ENCODE measurements around the gene HAPLN1. TPM values are rescaled to one million over a fixed set of nuclear protein-coding genes. Genes with fewer than 3 reads are reported as not detected.
"Not testable (repeated sequence)": the region's sequence is repeated elsewhere in the genome, so short reads cannot be mapped to it uniquely, and the experiment has no call there.

Gene HAPLN1
- total RNA-seq, 5 donors from 2014 or later (not counting 1 experiment from before 2014, with no cell fraction given): not detected

- DNase-seq; POLR2A ChIA-PET; H3K36me3 Mint-ChIP-seq; H3K4me1 Mint-ChIP-seq; H3K27ac ChIP-seq (ENCODE audit: low read length); H3K27me3 Mint-ChIP-seq; H3K4me3 ChIP-seq (ENCODE audit: control insufficient read depth in 1 of 2, extremely low read depth in 1 of 2, low read length in 1 of 2); H3K4me3 Mint-ChIP-seq; ATAC-seq (replicated peaks in 1 of 4); H3K9me3 Mint-ChIP-seq; H3K27me3 ChIP-seq (replicated peaks in 1 of 2; ENCODE audit: control insufficient read depth in 2 of 2, extremely low read depth in 1 of 2, insufficient read depth in 2 of 2, low read length in 1 of 2); H3K9me3 ChIP-seq; H3K27ac Mint-ChIP-seq; H3K4me1 ChIP-seq (ENCODE audit: control insufficient read depth in 1 of 2, extremely low read depth in 1 of 2, insufficient read depth in 2 of 2, low read length in 2 of 2); H3K36me3 ChIP-seq (ENCODE audit: control insufficient read depth in 2 of 2, extremely low read depth in 1 of 2, insufficient read depth in 1 of 2, low read length in 1 of 2); CTCF ChIA-PET: not testable (repeated sequence)
Observed at GRCh38 chr5:83735058-83735457, 14.4 kb upstream of the HAPLN1 start.

DNA sequence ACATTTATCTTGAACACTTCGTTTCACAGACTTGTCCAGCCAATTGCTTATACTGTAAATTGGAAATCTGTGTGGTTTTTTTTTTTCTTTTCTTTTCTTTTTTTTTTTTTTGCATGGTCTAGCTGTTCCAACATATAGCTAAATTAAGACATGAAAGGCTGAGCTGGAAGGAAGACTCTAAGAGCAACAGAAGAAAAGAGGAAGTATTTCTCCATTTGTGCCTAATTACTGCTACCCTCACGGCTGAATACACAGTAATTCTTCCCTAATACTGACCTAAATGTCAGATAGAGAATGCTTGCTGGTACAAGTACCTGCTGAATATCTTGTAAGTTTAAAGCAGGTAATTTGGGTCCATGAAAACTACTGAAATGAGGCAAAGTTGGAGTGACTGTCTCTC, 11.0 kb upstream of the HAPLN1 start:
- Histone ChIP-seq H3K4me3 (ENCODE audit: control insufficient read depth in 1 of 2, extremely low read depth in 1 of 2, low read length in 1 of 2) (no peak overlapping the region), H3K36me3 (ENCODE audit: control insufficient read depth in 2 of 2, extremely low read depth in 1 of 2, insufficient read depth in 1 of 2, low read length in 1 of 2) (no peaks in the 10 kb centered on the region), H3K27me3 (replicated peaks in 1 of 2; ENCODE audit: control insufficient read depth in 2 of 2, extremely low read depth in 1 of 2, insufficient read depth in 2 of 2, low read length in 1 of 2) (peaks cover 0 to 4% of the 10 kb centered on the region in 2 experiments), H3K4me1 (ENCODE audit: control insufficient read depth in 1 of 2, extremely low read depth in 1 of 2, insufficient read depth in 2 of 2, low read length in 2 of 2) (no peaks in the 10 kb centered on the region), H3K9me3 (no peaks in the 10 kb centered on the region), H3K27ac (ENCODE audit: low read length) (no peak overlapping the region)
- no peak overlapping the region for H3K4me3 Mint-ChIP-seq
- no peak overlapping the region for H3K27ac Mint-ChIP-seq
- no peaks in the 10 kb centered on the region for H3K4me1 Mint-ChIP-seq
- no CpG with 5 or more reads among the region's 2 CpGs for WGBS (ENCODE audit: insufficient coverage)
- H3K27me3 Mint-ChIP-seq: peaks cover 8 to 17% of the 10 kb centered on the region in 2 donors
- DNase-seq: no peak
- ChIA-PET CTCF (no interaction called here), POLR2A (no interaction called here)
- ATAC-seq (replicated peaks in 1 of 4): no peak
- H3K36me3 Mint-ChIP-seq: no peaks in the 10 kb centered on the region
- H3K9me3 Mint-ChIP-seq: peaks cover 0 to 9% (median 0%) of the 10 kb centered on the region in 3 donors

- ATAC-seq (replicated peaks in 1 of 4): no peak
- DNase-seq: no peak
- no peak overlapping the region for H3K27ac ChIP-seq (ENCODE audit: low read length)
- H3K36me3 Mint-ChIP-seq: no peaks in the 10 kb centered on the region
- peaks cover 0 to 4% (median 0%) of the 10 kb centered on the region in 3 donors for H3K9me3 Mint-ChIP-seq
- CTCF ChIA-PET: no interaction called here
- no peaks in the 10 kb centered on the region for H3K36me3 ChIP-seq (ENCODE audit: control insufficient read depth in 2 of 2, extremely low read depth in 1 of 2, insufficient read depth in 1 of 2, low read length in 1 of 2)
- no peak overlapping the region for H3K27ac Mint-ChIP-seq
- no peaks in the 10 kb centered on the region for H3K4me1 Mint-ChIP-seq
- POLR2A ChIA-PET: no interaction called here
- H3K4me1 ChIP-seq (ENCODE audit: control insufficient read depth in 1 of 2, extremely low read depth in 1 of 2, insufficient read depth in 2 of 2, low read length in 2 of 2): no peaks in the 10 kb centered on the region
- H3K4me3 ChIP-seq (ENCODE audit: control insufficient read depth in 1 of 2, extremely low read depth in 1 of 2, low read length in 1 of 2): no peak overlapping the region
- peaks cover 11 to 20% of the 10 kb centered on the region in 2 donors for H3K27me3 Mint-ChIP-seq
- H3K27me3 ChIP-seq (replicated peaks in 1 of 2; ENCODE audit: control insufficient read depth in 2 of 2, extremely low read depth in 1 of 2, insufficient read depth in 2 of 2, low read length in 1 of 2): peaks cover 0 to 4% of the 10 kb centered on the region in 2 experiments
- no peaks in the 10 kb centered on the region for H3K9me3 ChIP-seq
- H3K4me3 Mint-ChIP-seq: no peak overlapping the region
Observed at GRCh38 chr5:83729362-83729761, 8.7 kb upstream of the HAPLN1 start.

DNA sequence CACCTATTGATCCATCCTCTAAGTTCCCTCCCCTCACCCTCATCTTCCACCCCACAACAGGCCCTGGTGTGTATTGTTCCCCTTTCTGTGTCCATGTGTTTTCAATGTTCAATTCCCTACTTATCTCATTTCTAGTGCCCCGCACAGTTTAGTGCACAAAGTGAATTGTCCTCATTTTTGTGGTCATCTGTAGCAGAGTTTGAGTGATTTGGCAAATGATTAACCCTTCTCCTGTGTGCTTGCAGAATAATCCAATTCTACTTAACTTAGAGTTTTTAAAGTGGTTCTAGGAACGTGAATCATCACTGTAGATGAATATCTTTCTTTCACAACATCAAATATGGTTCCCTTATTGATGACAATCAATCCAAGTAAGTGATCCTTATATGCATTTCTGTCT, 6.3 kb upstream of the HAPLN1 start:
- no CpG with 5 or more reads among the region's 2 CpGs for WGBS (ENCODE audit: insufficient coverage)
- H3K27ac Mint-ChIP-seq: no peak overlapping the region
- POLR2A ChIA-PET: no interaction called here
- no peaks in the 10 kb centered on the region for H3K4me1 ChIP-seq (ENCODE audit: control insufficient read depth in 1 of 2, extremely low read depth in 1 of 2, insufficient read depth in 2 of 2, low read length in 2 of 2)
- no peak for ATAC-seq (replicated peaks in 1 of 4)
- no peak overlapping the region for H3K4me3 Mint-ChIP-seq
- no peak overlapping the region for H3K27ac ChIP-seq (ENCODE audit: low read length)
- H3K36me3 Mint-ChIP-seq: no peaks in the 10 kb centered on the region
- H3K27me3 ChIP-seq (replicated peaks in 1 of 2; ENCODE audit: control insufficient read depth in 2 of 2, extremely low read depth in 1 of 2, insufficient read depth in 2 of 2, low read length in 1 of 2): peaks cover 0 to 9% of the 10 kb centered on the region in 2 experiments
- DNase-seq: no peak
- no peak overlapping the region for H3K4me3 ChIP-seq (ENCODE audit: control insufficient read depth in 1 of 2, extremely low read depth in 1 of 2, low read length in 1 of 2)
- no peaks in the 10 kb centered on the region for H3K9me3 ChIP-seq
- H3K4me1 Mint-ChIP-seq: peaks cover 0 to 10% (median 1%) of the 10 kb centered on the region in 3 donors
- CTCF ChIA-PET: no interaction called here
- H3K36me3 ChIP-seq (ENCODE audit: control insufficient read depth in 2 of 2, extremely low read depth in 1 of 2, insufficient read depth in 1 of 2, low read length in 1 of 2): no peaks in the 10 kb centered on the region
- no peaks in the 10 kb centered on the region for H3K9me3 Mint-ChIP-seq
- peaks cover 26% of the 10 kb centered on the region in 2 donors for H3K27me3 Mint-ChIP-seq

GRCh38 chr5:83724935-83725334, 4.3 kb upstream of the HAPLN1 start:
- H3K4me1 ChIP-seq (ENCODE audit: control insufficient read depth in 1 of 2, extremely low read depth in 1 of 2, insufficient read depth in 2 of 2, low read length in 2 of 2): no peaks in the 10 kb centered on the region
- Mint-ChIP-seq H3K36me3 (no peaks in the 10 kb centered on the region), H3K27ac (no peak overlapping the region), H3K4me3 (no peak overlapping the region), H3K4me1 (peaks cover 8 to 15% (median 9%) of the 10 kb centered on the region in 3 donors), H3K9me3 (no peaks in the 10 kb centered on the region), H3K27me3 (peaks cover 40 to 45% of the 10 kb centered on the region in 2 donors)
- WGBS (ENCODE audit: insufficient coverage): 80% methylated on average over 1 of the region's 2 CpGs
- ATAC-seq (replicated peaks in 1 of 4) (no peak), DNase-seq (no peak)
- H3K27me3 ChIP-seq (replicated peaks in 1 of 2; ENCODE audit: control insufficient read depth in 2 of 2, extremely low read depth in 1 of 2, insufficient read depth in 2 of 2, low read length in 1 of 2): peaks cover 4 to 21% of the 10 kb centered on the region in 2 experiments
- H3K36me3 ChIP-seq (ENCODE audit: control insufficient read depth in 2 of 2, extremely low read depth in 1 of 2, insufficient read depth in 1 of 2, low read length in 1 of 2): no peaks in the 10 kb centered on the region
- H3K27ac ChIP-seq (ENCODE audit: low read length): no peak overlapping the region
- H3K9me3 ChIP-seq: no peaks in the 10 kb centered on the region
- ChIA-PET CTCF (no interaction called here), POLR2A (no interaction called here)
- H3K4me3 ChIP-seq (ENCODE audit: control insufficient read depth in 1 of 2, extremely low read depth in 1 of 2, low read length in 1 of 2): no peak overlapping the region

DNA sequence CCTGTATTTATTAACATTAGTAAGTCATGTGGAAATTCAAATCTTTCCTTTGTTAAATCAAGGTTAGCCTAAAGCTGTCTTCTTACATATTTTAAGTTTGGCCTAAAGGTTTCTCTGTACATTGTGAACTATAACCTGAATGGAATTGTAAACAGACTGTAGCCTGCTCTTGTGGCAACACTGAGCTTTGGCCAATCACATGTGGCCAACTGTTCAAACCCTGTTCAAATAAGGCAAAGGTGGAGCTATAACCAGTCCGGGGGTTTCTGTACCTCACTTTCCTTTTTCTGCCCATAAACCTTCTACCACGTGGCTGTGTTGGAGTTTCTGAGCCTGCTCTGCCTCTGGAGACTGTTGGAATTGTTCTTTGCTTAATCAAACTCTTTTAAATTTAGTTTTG, 3.3 kb upstream of the HAPLN1 start:
- POLR2A ChIA-PET: no interaction called here
- CTCF ChIA-PET: no interaction called here
- WGBS (ENCODE audit: insufficient coverage): no CpG with 5 or more reads among the region's 2 CpGs
- H3K27me3 Mint-ChIP-seq: peaks cover 43 to 49% of the 10 kb centered on the region in 2 donors
- ATAC-seq (replicated peaks in 1 of 4): no peak
- no peak for DNase-seq
- Histone ChIP-seq H3K9me3 (no peaks in the 10 kb centered on the region), H3K4me1 (ENCODE audit: control insufficient read depth in 1 of 2, extremely low read depth in 1 of 2, insufficient read depth in 2 of 2, low read length in 2 of 2) (no peaks in the 10 kb centered on the region), H3K36me3 (ENCODE audit: control insufficient read depth in 2 of 2, extremely low read depth in 1 of 2, insufficient read depth in 1 of 2, low read length in 1 of 2) (no peaks in the 10 kb centered on the region), H3K27ac (ENCODE audit: low read length) (no peak overlapping the region), H3K27me3 (replicated peaks in 1 of 2; ENCODE audit: control insufficient read depth in 2 of 2, extremely low read depth in 1 of 2, insufficient read depth in 2 of 2, low read length in 1 of 2) (peaks cover 6 to 21% of the 10 kb centered on the region in 2 experiments), H3K4me3 (ENCODE audit: control insufficient read depth in 1 of 2, extremely low read depth in 1 of 2, low read length in 1 of 2) (no peak overlapping the region)
- no peak overlapping the region for H3K4me3 Mint-ChIP-seq
- H3K36me3 Mint-ChIP-seq: no peaks in the 10 kb centered on the region
- no peaks in the 10 kb centered on the region for H3K9me3 Mint-ChIP-seq
- no peak overlapping the region for H3K27ac Mint-ChIP-seq
- peaks cover 8 to 15% (median 9%) of the 10 kb centered on the region in 3 donors for H3K4me1 Mint-ChIP-seq

GRCh38 chr5:83723031-83723430, 2.4 kb upstream of the HAPLN1 start:
- Mint-ChIP-seq H3K4me3 (peak overlapping the region in 1 of 3 donors; percentile 76), H3K27me3 (peaks cover 50 to 58% of the 10 kb centered on the region in 2 donors), H3K9me3 (no peaks in the 10 kb centered on the region), H3K36me3 (no peaks in the 10 kb centered on the region), H3K4me1 (peaks cover 8 to 15% (median 9%) of the 10 kb centered on the region in 3 donors), H3K27ac (no peak overlapping the region)
- Histone ChIP-seq H3K9me3 (no peaks in the 10 kb centered on the region), H3K27me3 (replicated peaks in 1 of 2; ENCODE audit: control insufficient read depth in 2 of 2, extremely low read depth in 1 of 2, insufficient read depth in 2 of 2, low read length in 1 of 2) (peaks cover 6 to 21% of the 10 kb centered on the region in 2 experiments), H3K36me3 (ENCODE audit: control insufficient read depth in 2 of 2, extremely low read depth in 1 of 2, insufficient read depth in 1 of 2, low read length in 1 of 2) (no peaks in the 10 kb centered on the region), H3K4me3 (ENCODE audit: control insufficient read depth in 1 of 2, extremely low read depth in 1 of 2, low read length in 1 of 2) (no peak overlapping the region), H3K27ac (ENCODE audit: low read length) (no peak overlapping the region), H3K4me1 (ENCODE audit: control insufficient read depth in 1 of 2, extremely low read depth in 1 of 2, insufficient read depth in 2 of 2, low read length in 2 of 2) (no peaks in the 10 kb centered on the region)
- WGBS (ENCODE audit: insufficient coverage): 100% methylated on average over 1 of the region's 7 CpGs
- DNase-seq (no peak), ATAC-seq (replicated peaks in 1 of 4) (no peak)
- ChIA-PET POLR2A (no interaction called here), CTCF (no interaction called here)
